GM19240 (cell line): ENCODE measurements around the gene PPWD1.
"Not testable (repeated sequence)": the region's sequence is repeated elsewhere in the genome, so short reads cannot be mapped to it uniquely, and the experiment has no call there.

Source experiments
- DNase-seq: peaks from one replicate; pipeline ENCODE4 v3.0.0; 2011; ENCODE audit warnings: low spot score; ENCODE audit not compliant: insufficient read length

Gene PPWD1

GRCh38 chr5:65562731-65563701, at the start of gene PPWD1, which contains the start of gene CENPK:
Gene PPWD1 (plus strand): TSS chr5:65563296. CDS start chr5:65563311, 15 bp downstream.
Gene CENPK (minus strand): TSS chr5:65563168. CDS start chr5:65554907, 8,261 bp downstream.
- DNase-seq: peak; percentile 61

DNA sequence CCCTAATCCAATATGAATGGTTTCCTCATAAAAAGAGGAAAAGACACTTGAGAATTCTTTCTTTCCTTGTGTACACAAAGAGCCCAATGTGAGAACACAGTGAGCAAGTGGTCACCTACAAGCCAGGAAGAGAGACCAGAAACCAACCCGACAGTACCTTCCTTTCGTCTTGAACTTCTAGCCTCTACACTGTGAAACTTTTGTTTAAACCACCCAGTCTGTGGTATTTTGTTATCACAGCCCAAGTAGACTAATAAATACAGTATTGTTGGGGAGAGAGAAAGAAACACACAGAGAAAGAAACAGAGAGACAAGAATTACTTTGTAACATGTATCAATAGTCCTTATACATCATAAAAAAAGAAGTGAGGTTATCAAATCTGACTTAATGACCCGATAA, 37.4 kb upstream of the PPWD1 start:
- DNase-seq: no peak

GRCh38 chr5:65530904-65531303, 32.2 kb upstream of the PPWD1 start:
- no peak for DNase-seq

- DNase-seq: no peak
Measured at GRCh38 chr5:65535529-65535987, 27.5 kb upstream of the PPWD1 start.

DNA sequence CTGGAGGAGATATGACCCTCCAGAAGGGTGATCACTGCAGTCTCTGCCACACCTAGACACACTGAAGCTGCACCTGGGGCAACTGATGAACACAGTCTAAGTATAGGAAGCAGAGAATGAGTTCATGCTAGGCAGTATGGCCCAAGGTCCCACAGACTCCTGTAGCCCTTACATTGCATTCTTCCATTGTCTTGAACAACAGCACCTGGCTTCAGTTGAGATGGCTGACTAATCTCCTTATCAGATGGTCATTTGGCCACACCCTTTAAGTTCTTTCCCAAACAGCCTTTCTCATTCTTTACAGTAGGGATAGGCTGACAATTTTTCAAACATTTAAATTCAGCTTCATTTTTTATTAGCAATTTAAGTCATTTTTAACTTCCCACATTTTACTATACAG, 23.3 kb upstream of the PPWD1 start:
- DNase-seq: no peak

DNA sequence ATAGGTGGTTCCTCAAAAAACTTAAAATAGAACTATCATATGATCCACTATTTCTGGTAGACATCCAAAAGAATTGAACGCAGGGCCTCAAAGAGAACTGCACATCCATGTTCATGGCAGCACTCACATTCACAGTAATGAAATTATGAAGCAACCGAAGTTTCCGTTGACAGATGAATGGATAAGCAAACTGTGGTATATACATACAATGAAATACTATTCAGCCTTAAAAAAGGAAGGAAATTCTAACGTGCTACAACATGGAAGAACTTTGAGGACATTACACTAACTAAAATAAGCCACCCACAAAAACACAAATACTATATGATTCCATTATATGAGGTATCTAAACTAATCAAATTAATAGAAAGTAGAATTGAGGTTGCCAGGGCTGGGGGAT, 18.6 kb upstream of the PPWD1 start:
- DNase-seq: no peak

GRCh38 chr5:65546141-65546540, 17.0 kb upstream of the PPWD1 start:
- no peak for DNase-seq

DNA sequence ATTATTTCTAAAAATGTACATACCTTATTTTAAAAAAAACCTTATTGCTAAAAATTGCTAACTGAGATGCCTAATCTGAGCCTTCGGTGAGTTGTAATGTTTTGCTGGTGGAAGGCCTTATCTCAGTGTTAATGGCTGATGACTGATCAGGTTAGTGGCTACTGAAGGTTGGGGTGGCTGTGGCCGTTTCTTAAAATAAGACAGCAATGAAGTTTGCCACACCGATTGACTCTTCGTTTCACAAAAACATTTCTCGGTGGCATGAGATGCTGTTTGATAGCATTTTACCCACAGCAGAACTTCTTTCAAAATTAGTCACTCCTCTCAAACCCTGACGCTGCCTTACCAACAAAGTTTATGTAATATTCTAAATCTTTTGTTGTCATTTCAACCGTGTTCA, 14.8 kb upstream of the PPWD1 start:
- DNase-seq: no peak

GRCh38 chr5:65553941-65554340, 9.2 kb upstream of the PPWD1 start:
- DNase-seq: no peak

- DNase-seq: no peak
Measured at GRCh38 chr5:65555287-65555686, 7.8 kb upstream of the PPWD1 start.

DNA sequence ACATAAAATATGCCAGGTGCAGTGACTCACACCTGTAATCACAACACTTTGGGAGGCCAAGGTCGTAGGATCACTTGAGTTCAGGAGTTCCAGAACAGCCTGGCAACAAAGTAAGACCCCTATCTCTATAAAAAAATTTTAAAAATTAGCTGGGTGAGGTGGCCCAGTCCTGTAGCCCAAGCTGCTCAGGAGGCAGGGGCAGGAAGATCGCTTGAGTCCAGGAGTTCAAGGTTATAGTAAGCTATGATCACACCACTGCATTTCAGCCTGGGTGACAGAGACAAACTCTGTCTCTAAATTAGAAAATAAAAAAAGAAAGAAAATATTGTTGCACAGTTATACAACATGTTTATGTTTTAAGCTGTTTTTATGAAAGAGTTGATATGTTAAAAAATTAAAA, 6.9 kb upstream of the PPWD1 start:
- no peak for DNase-seq

GRCh38 chr5:65556718-65557117, 6.4 kb upstream of the PPWD1 start:
- no peak for DNase-seq

DNA sequence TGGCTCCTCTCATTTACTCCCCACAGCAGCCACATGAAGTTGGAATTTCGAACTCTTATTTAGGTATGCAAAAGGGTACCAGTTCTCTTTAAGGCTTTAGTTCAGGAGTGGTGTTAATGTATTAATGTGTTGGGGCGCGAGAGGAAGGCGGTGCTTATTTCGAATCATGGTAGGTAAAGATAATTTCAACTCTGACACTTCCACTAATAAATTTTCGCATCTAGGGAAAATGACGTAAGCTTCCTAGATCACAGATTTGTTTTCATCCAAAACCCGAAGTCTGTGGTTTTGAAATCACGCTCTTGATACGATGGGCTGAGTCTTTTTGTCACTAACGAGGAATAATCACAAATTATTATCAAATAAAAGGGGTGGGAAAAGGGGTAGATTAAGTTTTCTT, 681 bp downstream of the PPWD1 start:
- DNase-seq: no peak

GRCh38 chr5:65566505-65566904, 3.4 kb downstream of the PPWD1 start:
- DNase-seq: no peak

- DNase-seq: no peak
Measured at GRCh38 chr5:65570598-65571226, 7.6 kb downstream of the PPWD1 start.

DNA sequence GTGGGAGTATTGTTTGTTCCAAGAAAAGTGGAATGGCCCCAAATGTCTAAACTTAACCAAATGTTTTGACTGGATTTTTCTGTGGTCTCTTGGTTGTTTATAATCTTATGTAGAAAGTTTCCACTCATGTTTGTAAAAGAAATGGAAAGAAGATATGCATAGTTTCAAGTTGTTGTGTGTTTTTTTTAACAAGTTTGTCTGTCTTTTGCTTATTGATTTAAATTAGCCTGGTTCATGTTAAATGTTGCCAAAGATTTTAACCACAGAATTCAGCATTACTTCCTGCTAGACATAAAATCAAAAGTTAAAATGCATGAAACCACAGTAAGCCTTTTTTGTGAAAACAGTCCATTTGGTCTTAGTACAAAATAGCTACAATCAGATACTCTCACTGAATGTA, 14.0 kb downstream of the PPWD1 start:
- DNase-seq: no peak

GRCh38 chr5:65588694-65589093, 25.6 kb downstream of the PPWD1 start:
- DNase-seq: no peak

DNA sequence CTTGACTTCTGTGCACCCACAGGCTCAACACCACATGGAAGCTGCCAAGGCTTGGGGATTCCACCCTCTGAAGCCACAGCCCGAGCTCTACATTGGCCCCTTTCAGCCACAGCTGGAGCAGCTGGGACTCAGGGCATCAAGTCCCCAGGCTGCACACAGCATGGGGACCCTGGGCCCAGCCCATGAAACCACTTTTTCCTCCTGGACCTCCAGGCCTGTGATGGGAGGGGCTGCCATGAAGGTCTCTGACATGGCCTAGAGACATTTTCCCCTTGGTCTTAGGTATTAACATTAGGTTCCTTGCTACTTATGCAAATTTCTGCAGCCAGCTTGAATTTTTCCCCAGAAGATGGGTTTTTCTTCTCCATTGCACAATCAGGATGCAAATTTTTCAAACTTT, 38.7 kb downstream of the PPWD1 start:
- not testable (repeated sequence) for DNase-seq

GRCh38 chr5:65611524-65611923, 48.4 kb downstream of the PPWD1 start:
- no peak for DNase-seq

DNA sequence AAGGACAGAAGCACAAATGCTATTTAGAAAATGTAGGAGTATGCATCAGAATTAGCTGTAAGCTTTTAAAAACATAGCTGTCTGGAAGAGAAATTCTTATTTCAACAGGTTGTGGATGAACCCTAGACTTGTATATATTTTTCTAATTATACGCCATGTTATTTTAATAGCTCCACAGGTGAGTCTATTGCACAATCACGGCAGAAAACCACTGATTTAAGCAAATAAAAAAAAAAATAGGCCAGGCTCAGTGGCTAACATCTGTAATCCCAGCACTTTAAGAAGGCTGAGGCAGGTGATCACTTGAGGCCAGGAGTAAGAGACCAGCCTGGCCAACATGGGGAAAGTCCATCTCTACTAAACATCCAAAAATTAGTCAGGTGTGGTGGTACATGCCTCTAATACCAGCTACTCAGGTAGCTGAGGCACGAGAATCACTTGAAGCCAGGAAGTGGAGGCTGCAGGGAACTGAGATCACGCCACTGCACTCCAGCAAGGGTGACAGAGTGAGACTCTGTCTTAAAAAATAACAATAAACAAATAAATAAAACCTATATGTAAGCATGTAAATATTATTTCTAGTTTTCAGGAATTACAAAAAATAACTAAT, 49.3 kb downstream of the PPWD1 start:
- no peak for DNase-seq

GRCh38 chr5:65620021-65620420, 56.9 kb downstream of the PPWD1 start:
- no peak for DNase-seq

GRCh38 chr5:65621961-65622360, 58.9 kb downstream of the PPWD1 start:
- DNase-seq: not testable (repeated sequence)
